ENCODE measurements around the gene SKA1.
"Not testable (repeated sequence)": the region's sequence is repeated elsewhere in the genome, so short reads cannot be mapped to it uniquely, and the experiment has no call there.

The SKA1 gene

GRCh38 chr18:50396005-50396660 lies 21.3 kb downstream of the SKA1 start:
- no peak for DNase-seq

- peak in 1 of 2 experiments; percentile 47 for DNase-seq
These were observed 22.2 kb downstream of the SKA1 start for GRCh38 chr18:50397023-50397422.

DNA sequence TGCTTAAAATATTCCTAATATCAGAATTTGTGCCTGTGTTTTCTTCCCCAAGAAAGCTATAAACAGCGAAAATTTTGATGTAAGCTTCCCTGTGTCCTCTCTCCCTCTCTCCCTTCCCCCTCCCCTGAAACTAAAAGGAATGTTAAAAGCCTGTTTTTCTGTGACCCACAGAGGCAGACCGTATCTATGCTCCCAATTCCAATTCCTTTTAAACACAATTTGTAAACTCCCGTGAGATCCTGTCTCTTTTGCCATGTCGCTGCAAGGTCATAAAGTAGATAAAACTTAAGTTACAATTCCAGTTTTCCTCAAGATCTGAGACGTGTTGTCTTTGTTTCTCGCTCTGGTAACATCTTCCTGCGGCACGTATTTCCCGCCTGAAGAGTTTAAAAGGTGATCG lies 23.3 kb downstream of the SKA1 start:
- no peak for DNase-seq

- DNase-seq, result no peak
These were observed 24.1 kb downstream of the SKA1 start for GRCh38 chr18:50398947-50399346.

DNA sequence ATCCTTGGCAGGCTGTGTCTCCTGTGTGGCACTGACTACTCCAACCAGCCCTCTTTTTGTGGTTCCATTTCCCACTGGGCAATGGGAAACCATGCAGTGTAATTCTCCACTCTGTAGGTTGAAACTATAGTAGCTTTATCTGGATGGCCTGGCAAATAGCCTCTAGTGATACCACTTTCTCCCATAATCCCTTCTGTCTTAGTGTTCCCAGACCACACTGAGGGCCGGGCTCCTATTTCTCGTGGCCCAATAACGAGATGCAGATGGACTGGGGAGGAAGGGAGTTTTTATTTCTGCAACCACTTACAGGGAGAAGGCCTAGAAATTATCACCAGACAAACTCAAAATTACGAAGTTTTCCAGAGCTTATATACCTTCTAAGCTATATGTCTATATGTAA lies 24.7 kb downstream of the SKA1 start:
- DNase-seq, result no peak

GRCh38 chr18:50400438-50400837 lies 25.6 kb downstream of the SKA1 start:
- DNase-seq, result peak in 1 of 2 experiments; percentile 1

- DNase-seq, result no peak
These were observed 26.4 kb downstream of the SKA1 start for GRCh38 chr18:50401295-50401694.

DNA sequence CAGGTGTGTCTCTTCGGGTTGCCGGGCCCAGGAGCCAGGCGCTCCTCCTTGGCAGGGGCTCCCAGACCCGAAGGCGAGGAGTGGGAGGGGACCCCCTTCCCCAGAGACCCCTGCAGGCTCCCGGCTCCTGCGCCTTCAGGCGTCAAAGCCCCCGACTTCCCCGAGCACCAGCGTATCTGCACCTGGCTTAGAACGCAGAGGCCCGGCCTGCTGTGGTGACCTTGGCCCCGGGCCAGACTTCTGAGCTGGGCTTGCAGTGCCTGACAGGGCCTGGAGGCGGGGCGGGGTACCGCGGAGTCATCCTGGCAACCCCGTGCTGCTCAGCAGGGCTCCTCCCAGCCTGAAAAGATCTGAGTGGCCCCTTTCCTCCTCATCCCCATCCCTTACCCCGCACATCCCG lies 27.0 kb downstream of the SKA1 start:
- DNase-seq, result peak in 1 of 2 experiments; percentile 37

GRCh38 chr18:50404752-50405581 lies 30.1 kb downstream of the SKA1 start:
- DNase-seq, result not testable (repeated sequence)

DNA sequence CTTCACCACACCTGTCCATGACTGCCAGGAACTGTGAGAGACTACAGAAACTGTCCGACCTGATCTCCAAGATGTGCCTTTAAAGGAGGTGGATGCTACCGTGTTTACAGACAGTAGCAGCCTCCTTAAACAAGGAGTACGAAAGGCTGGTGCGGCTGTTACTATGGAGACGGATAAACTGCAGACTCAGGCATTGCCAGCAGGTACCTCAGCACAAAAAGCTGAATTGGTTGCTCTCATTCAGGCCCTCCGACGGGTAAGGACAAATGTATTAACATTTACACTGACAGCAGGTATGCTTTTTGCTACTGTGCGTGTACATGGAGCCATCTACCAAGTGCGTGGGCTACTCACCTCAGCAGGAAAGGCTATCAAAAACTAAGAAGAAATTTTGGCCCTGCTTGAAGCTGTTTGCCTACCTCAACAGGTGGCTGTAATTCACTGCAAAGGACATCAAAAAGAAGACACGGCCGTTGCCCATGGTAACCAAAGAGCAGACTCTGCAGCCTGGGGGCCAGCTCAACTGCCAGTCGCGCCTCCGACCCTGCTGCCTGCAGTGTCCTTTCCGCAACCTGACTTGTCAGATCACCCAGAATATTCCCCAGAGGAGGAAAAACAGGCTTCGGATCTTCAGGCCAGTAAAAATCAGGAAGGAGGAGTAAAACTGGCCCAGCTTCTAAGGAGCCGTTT lies 30.9 kb downstream of the SKA1 start:
- DNase-seq, result peak in 1 of 2 experiments; percentile 2

GRCh38 chr18:50409236-50409635 lies 34.4 kb downstream of the SKA1 start:
- DNase-seq, result no peak

- DNase-seq, result no peak
These were observed 35.2 kb downstream of the SKA1 start for GRCh38 chr18:50410008-50410407.

DNA sequence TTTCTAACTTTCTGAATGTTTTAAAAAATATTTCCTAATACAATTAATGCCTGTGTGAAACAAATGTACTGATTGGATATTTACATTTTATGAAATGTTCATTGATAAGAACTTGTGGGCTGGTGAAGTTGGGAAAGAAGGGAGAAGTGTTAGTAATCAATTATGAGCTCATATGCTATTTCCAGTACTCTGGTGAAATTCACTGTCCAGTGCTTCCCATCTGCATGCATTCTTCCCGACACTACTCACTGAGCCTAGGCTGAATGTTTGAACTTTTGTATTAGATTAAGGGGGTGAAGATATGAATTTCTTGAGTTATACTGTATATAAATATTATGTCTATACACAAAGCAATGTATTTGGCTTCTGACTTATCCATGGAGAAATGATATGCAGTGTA lies 36.0 kb downstream of the SKA1 start:
- DNase-seq, result no peak

- DNase-seq, result peak; percentile 16 to 63
These were observed 42.0 kb downstream of the SKA1 start for GRCh38 chr18:50416832-50417231.

GRCh38 chr18:50417705-50418104 lies 42.9 kb downstream of the SKA1 start:
- DNase-seq, result not testable (repeated sequence)

- DNase-seq, result no peak
These were observed 43.8 kb downstream of the SKA1 start for GRCh38 chr18:50418650-50419049.

GRCh38 chr18:50422286-50422898 lies 47.5 kb downstream of the SKA1 start:
- no peak for DNase-seq

- DNase-seq, result no peak
These were observed 50.2 kb downstream of the SKA1 start for GRCh38 chr18:50424877-50425690.

DNA sequence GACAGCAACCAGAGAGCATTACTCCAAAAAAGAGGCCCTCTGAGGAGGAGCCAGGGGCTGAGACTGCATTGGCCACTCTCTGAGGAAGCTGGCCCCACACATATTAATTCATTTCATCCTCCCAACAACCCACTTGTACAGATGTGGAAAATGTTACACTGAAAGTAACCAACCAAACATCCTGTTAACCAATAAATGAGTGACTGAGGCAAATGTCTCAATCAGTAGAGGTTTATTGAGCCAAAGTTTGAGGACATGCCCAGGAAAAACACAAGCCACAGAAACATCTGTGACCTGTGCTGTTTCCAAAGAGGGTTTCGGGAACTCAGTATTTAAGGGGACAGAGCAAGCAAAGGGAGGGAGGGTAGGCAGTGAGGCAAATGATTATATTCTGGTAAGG lies 53.0 kb downstream of the SKA1 start:
- DNase-seq, result no peak

DNA sequence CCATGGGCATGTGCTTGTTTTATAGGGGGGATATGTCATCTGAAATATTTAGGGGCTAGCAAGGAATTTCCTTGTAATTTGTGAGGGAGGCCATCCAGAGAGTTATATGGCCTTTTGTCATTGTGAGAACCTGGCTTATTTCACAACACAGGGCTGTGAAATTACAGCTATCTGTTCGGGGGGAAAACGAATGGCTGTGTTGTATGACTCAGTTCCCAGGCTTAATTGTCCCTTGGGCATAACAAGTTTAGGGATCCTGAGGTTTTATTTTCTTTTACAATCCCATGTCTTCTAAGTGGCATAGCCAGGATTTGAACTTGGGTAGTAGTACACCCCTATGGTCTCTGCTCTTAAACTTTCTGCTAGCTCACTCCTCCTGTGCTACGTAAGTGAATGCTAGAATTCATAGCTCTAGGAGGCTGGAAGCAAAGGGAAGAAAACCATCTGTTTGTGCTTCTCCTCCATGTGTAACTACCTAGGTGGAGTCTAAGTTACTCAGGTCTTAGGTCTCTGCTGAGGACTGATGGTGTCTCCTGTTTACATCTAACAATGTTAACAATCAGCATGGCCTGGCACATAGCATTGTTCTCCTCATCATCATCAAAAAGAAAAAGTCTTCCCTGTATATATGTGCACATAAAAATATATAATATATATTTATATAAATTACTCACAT lies 53.8 kb downstream of the SKA1 start:
- DNase-seq, result no peak

DNA sequence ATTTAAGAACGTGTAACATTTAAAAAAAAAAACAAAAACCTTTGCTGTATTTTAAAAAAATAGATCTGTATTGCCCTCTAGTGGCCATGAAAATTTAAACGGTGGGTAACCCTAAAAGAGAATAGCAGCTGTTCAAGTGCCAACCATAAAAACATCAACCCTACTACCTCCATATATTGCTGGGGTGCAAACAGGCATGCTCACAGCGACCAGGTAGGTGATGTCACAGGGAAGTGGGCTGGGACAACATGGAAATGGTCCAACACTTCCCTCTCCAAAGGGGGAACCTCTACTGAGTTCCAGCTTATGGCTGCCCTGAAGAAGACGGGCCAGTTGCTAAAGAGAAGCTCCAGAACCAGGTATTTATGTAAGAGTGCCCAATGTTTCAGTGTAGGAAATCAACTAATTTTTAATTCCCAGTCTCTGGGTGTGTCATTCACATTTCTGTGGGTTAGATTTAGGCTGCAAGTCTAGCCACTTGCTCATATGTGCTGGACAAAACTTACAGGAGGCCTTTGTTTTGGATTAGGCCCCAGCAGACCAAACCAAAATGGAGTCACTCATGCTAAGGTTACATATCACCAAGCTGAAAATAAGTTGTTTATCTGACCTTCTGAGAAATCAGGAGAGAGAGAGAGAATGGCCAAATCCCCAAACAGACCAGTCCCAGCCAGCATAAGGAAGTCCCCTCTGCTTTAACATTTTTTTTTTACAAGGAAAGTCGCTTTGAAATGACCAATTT lies 54.5 kb downstream of the SKA1 start:
- DNase-seq, result peak in 1 of 2 experiments; percentile 49

All from NCI-H524 (cell line).